T-helper 2 cell treated with Interferon-gamma antibody and Interleukin-4, amounts not matched to agents 100 ng/mL and 5 ng/mL, for 36 hours (primary cell): ENCODE measurements around the gene FAT4. TPM values are rescaled to one million over a fixed set of nuclear protein-coding genes. Genes with fewer than 3 reads are reported as not detected.

ENCODE experiments used
- intact Hi-C: fragments of 100-400 bp; cut with micrococcal nuclease; formaldehyde crosslinking; loops from one replicate; pipeline ENCODE4 v1.15.1; 2023
- total RNA-seq: library from RNA; stranded (reverse); gene quantifications from 2 replicates; pipeline ENCODE4 v1.2.3, GENCODE V29; 2022

Gene FAT4, protein sequence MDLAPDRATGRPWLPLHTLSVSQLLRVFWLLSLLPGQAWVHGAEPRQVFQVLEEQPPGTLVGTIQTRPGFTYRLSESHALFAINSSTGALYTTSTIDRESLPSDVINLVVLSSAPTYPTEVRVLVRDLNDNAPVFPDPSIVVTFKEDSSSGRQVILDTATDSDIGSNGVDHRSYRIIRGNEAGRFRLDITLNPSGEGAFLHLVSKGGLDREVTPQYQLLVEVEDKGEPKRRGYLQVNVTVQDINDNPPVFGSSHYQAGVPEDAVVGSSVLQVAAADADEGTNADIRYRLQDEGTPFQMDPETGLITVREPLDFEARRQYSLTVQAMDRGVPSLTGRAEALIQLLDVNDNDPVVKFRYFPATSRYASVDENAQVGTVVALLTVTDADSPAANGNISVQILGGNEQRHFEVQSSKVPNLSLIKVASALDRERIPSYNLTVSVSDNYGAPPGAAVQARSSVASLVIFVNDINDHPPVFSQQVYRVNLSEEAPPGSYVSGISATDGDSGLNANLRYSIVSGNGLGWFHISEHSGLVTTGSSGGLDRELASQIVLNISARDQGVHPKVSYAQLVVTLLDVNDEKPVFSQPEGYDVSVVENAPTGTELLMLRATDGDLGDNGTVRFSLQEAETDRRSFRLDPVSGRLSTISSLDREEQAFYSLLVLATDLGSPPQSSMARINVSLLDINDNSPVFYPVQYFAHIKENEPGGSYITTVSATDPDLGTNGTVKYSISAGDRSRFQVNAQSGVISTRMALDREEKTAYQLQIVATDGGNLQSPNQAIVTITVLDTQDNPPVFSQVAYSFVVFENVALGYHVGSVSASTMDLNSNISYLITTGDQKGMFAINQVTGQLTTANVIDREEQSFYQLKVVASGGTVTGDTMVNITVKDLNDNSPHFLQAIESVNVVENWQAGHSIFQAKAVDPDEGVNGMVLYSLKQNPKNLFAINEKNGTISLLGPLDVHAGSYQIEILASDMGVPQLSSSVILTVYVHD (N-terminal part only)
- total RNA-seq = not detected in 2 replicates

- intact Hi-C loops = loop anchor here (5.0 kb wide), 1 partner anchor 1287 kb away; no protein-coding TSS in a partner anchor
Observed at GRCh38 chr4:125314676-125315575, at the start of gene FAT4. Gene FAT4, plus strand, starts transcription at chr4:125314955. Its CDS starts 1,457 bp downstream, at chr4:125316412.

DNA sequence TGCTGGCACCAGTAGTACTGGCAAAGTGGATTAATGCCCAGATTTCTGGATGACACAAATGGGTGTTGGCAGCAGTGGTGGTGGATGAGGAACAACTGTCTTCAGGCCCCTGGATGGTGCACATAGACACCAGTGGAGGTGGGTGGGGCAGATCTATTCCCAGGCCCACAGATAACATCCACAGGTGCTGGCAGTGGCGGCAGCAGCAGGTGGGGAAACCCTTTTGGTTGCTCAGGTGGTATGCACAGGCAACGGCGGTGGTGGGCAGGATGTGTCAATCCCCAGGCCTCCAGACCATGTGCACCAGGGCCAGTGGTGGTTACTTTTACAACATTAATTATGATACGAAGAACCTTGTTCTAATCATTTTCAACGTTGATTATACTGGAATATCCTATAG, 48.9 kb upstream of the FAT4 start:
- intact Hi-C loops = no loop called here

DNA sequence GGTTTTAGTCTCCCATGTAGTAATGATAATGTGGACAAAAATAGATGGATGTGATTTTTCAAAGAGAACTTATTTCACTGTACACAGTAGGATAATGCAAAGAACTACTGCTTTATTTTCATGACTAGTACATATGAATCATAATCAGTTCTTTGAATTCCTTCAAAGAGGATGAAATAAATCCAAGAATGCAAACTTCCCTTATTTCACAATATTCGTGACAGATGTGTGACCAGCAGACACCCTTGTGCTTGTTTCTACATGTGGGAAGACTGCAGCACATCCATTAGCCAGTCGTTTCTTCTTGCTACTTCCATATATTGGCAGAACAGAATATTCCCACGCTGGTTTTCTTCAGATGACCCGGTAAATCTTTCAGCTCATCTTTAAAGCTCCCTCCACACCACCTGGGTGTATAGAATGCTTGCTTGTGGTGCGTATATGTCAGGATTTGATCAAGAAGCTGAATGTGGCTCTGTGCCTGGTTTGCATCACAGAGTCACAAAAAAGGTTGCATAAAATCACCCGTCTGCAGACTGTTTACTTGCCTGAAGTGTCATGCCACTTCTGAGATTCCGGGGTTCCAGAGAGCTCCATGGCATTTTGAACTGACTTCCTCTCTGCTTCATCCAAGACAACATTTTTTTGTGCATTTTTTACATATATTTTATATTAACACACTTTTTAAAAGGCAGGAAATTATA, 47.7 kb upstream of the FAT4 start:
- intact Hi-C loops = no loop called here

- intact Hi-C loops = no loop called here
Observed at GRCh38 chr4:125267630-125268029, 47.1 kb upstream of the FAT4 start.

DNA sequence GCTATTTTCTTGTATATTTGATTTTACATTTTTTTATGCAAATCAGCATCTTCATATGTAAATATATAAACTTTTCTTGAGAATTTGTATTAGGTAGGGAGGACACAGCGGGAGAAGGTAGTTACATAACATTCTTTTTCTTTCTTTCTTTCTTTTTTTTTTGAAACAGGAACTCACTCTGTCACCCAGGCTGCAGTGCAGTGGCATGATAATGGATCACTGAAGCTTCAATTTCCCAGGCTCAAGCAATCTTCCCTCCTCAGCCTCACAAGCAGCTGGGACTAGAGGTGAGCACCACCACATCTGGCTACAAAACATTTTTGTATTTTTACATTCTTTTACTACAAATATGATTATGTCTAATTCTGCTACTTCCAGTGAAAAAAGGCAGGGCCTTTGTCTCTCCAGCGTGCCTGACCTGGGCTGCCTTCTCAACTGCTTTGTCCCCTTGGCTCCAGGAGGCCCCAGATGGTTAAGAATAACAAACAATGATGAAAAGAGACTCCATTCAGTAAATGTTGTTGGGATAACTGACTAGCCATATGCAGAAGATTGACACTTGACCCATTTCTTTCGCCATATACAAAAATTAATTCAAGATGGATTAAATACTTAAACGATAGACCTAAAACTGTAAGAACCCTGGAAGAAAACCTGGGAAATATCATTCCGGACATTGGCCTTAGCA, 46.5 kb upstream of the FAT4 start:
- intact Hi-C loops = no loop called here

DNA sequence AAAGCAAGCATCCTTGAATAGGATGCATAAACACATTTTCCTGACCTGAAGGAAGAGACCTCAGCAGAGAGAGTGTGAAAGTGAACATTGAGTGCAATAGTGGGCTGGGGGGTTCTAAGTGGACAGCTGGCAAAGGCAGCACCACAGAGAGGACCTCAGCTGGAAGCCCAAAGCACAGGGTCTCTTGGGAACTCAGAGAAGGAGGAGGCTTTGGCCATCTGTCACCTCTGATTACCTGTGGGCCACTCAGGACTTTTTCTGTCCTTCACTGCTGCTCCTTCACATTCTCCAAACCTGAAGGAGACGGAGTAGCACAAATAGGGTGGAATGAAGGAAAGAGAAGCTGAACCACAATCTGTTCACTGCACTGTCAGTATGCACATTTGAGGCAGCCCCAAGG, 37.9 kb upstream of the FAT4 start:
- intact Hi-C loops = no loop called here

DNA sequence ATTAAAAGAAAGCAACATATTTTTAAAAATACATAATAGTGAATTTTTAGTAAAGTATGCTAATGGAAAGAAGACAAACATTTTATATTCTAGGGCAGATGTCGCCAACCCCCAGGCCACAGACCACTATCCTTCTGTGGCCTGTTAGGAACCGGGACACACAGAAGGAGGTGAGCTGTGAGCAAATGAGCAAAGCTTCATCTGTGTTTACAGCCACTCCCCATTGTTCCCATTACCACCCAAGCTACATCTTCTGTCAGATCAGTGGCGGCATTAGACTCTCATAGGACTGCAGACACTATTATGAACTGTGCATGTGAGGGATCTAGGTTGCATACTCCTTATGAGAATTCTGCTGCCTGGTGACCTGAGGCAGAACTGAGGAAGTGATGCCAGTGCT, 37.0 kb upstream of the FAT4 start:
- intact Hi-C loops = no loop called here

- intact Hi-C loops = no loop called here
Observed at GRCh38 chr4:125280892-125281403, 33.8 kb upstream of the FAT4 start.

DNA sequence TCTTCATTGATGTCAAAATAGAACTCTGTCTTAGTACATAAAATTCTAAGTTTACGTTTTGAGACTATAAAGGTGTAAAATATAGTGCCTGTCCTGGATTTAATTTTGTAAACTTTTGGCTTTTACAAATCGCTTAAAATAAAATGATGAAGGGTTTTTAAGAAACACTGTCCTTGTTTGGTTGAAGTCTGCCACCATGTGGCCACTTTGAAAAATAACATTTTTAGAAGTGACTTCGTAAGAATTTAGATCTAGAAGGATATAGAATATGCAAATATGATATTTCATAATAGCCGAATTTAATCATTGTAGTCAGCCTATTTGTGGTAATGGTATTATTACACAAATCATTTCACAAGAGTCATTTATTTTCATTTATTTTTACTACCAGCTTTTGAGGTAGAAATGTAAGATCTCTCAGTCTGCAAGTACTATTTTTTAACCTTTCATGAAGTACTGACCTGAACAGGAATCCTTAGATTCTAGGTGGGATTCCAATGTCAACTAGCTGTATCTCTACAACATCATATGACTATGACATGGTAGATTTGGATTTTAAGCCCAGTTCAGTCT, 31.0 kb upstream of the FAT4 start:
- intact Hi-C loops = no loop called here

GRCh38 chr4:125297116-125297515, 17.6 kb upstream of the FAT4 start:
- intact Hi-C loops = no loop called here

GRCh38 chr4:125303058-125303457, 11.7 kb upstream of the FAT4 start:
- intact Hi-C loops = no loop called here

- intact Hi-C loops = no loop called here
Observed at GRCh38 chr4:125303821-125304220, 10.9 kb upstream of the FAT4 start.

DNA sequence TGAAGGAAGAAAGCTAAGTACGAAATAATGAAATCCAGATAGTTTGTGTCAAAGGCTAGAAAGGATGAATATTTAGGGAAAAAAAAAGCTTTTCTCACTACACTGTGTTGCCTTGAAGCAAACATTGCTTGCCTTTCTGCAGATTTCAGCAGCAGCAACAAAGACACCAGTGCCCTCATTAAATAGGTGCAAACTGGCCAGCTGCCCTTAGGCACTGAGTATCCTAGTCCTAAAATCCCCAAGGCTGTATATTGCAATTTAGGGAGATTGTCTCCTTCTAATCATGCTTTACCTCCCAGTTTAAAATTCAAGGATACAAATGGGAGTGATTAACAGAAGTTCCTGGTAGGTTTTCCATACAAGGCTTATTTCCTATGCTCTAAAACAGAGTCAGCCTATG, 8.6 kb upstream of the FAT4 start:
- intact Hi-C loops = no loop called here

GRCh38 chr4:125306533-125306932, 8.2 kb upstream of the FAT4 start:
- intact Hi-C loops = no loop called here

- intact Hi-C loops = loop anchor here (5.0 kb wide), 1 partner anchor 1291 kb away; no protein-coding TSS in a partner anchor
Observed at GRCh38 chr4:125311503-125311902, 3.3 kb upstream of the FAT4 start.

DNA sequence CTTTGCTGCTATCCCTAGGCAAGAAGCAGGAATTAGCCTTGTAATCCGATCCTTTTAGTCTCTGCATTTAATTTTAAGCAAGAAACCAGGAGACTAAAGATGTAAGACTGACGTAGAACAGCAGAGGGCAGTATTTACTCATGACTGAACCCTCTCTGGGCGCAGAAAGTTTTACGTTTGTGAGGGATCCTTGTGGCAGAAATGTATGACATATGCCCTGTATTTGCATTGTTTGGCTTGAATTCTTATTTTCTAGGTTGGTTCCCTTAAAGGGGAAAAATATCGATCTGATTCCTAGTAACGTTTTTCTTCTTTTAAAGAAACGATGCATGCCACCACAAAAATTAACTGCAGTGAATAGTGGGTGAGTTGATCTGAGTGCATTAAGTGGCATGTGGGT, 1.3 kb upstream of the FAT4 start:
- intact Hi-C loops = loop anchor here (2.0 to 5.0 kb wide), 2 partner anchors 429 to 1289 kb away; no protein-coding TSS in a partner anchor

DNA sequence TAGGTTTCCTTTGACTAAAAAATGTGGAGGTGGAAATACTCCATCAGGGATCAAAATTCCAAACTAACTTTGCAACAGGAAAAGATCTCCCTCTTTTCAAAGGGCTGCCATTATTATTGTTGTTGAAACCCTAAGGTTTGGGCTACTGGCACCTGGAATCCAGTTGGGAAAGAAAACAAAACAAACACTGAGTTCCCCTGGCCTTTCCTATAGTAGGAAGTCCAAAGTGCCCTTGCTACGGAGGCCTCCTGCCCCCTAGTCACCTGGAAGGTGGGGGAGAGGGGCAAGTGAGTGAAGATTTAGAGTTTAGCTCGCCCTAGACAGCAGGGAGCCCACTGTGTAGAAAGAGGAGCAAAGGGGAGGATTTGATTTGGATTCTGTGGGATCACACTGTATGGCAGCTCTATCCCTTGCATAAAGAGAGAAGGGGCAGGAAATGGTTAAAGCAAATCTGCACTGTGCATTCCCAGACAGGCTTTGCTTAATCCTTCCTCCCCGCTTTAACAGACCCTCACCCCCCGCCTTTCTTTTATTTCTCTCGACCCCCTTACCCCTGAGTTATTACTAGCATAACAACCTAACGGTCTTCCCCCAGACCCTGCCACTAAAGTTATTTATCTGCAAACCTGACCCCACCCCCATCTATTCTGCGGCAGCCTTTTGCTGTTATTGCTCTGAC, 627 bp upstream of the FAT4 start:
- intact Hi-C loops = loop anchor here (2.0 to 5.0 kb wide), 2 partner anchors 429 to 1288 kb away; no protein-coding TSS in a partner anchor
